ENCODE data around the gene TWF1. TPM values are rescaled to one million over a fixed set of nuclear protein-coding genes. Genes with fewer than 3 reads are reported as not detected.
"Not testable (repeated sequence)": the region's sequence is repeated elsewhere in the genome, so short reads cannot be mapped to it uniquely, and the experiment has no call there.

Gene TWF1
- total RNA-seq, 1 experiment from 2014 or later, result 162 TPM

GRCh38 chr12:43805149-43805859 lies 813 bp downstream of the TWF1 start:
- DNase-seq (ENCODE audit: low read depth), result peak; percentile 20

- peak; percentile 21 for DNase-seq (ENCODE audit: low read depth)
Observed at GRCh38 chr12:43797561-43798217, 8.4 kb downstream of the TWF1 start.

GRCh38 chr12:43795716-43796280 lies 10.3 kb downstream of the TWF1 start:
- peak; percentile 80 for DNase-seq (ENCODE audit: low read depth)

- peak; percentile 46 for DNase-seq (ENCODE audit: low read depth)
Observed at GRCh38 chr12:43789941-43790340, 16.2 kb downstream of the TWF1 start.

- peak; percentile 59 for DNase-seq (ENCODE audit: low read depth)
Observed at GRCh38 chr12:43786899-43787693, 19.0 kb downstream of the TWF1 start.

- DNase-seq (ENCODE audit: low read depth), result peak; percentile 40
Observed at GRCh38 chr12:43776498-43776897, 29.6 kb downstream of the TWF1 start.

- DNase-seq (ENCODE audit: low read depth), result no peak
Observed at GRCh38 chr12:43766291-43766690, 39.8 kb downstream of the TWF1 start.

- no peak for DNase-seq (ENCODE audit: low read depth)
Observed at GRCh38 chr12:43764528-43764927, 41.6 kb downstream of the TWF1 start.

- no peak for DNase-seq (ENCODE audit: low read depth)
Observed at GRCh38 chr12:43763769-43764168, 42.3 kb downstream of the TWF1 start.

- DNase-seq (ENCODE audit: low read depth), result no peak
Observed at GRCh38 chr12:43762596-43762995, 43.5 kb downstream of the TWF1 start.

- DNase-seq (ENCODE audit: low read depth), result no peak
Observed at GRCh38 chr12:43761500-43761899, 44.6 kb downstream of the TWF1 start.

GRCh38 chr12:43760396-43760795 lies 45.7 kb downstream of the TWF1 start:
- DNase-seq (ENCODE audit: low read depth), result no peak

GRCh38 chr12:43758728-43759563 lies 47.2 kb downstream of the TWF1 start, which contains the start of the genes IRAK4 and PUS7L:
Gene IRAK4, plus strand, starts transcription at chr12:43758951. Its CDS starts 9,161 bp downstream, at chr12:43768112.
Gene PUS7L, minus strand, starts transcription at chr12:43758790. Its CDS starts 3,545 bp downstream, at chr12:43755245.
- peak; percentile 96 for DNase-seq (ENCODE audit: low read depth)

GRCh38 chr12:43758247-43758727 lies 47.8 kb downstream of the TWF1 start:
- DNase-seq (ENCODE audit: low read depth), result peak; percentile 42

GRCh38 chr12:43754015-43754414 lies 52.1 kb downstream of the TWF1 start:
- DNase-seq (ENCODE audit: low read depth), result no peak

GRCh38 chr12:43751360-43751759 lies 54.8 kb downstream of the TWF1 start:
- not testable (repeated sequence) for DNase-seq (ENCODE audit: low read depth)

- DNase-seq (ENCODE audit: low read depth), result no peak
Observed at GRCh38 chr12:43750814-43751213, 55.3 kb downstream of the TWF1 start.

- DNase-seq (ENCODE audit: low read depth), result no peak
Observed at GRCh38 chr12:43749016-43749415, 57.1 kb downstream of the TWF1 start.

- DNase-seq (ENCODE audit: low read depth), result no peak
Observed at GRCh38 chr12:43744826-43745225, 61.3 kb downstream of the TWF1 start.
